HG03066 (cell line): ENCODE results near the gene FNBP1L.

ENCODE experiments used
- ATAC-seq: cut with Tn5 transposase; IDR thresholded peaks from one replicate; pipeline ENCODE4 v1.9.1; 2021; ENCODE audit warnings: low read depth; ENCODE audit not compliant: unreplicated experiment

The FNBP1L gene

GRCh38 chr1:93603601-93604000, 155.7 kb downstream of the FNBP1L start:
- no peak for ATAC-seq
